ENCODE results near the gene CETN1. TPM values are rescaled to one million over a fixed set of nuclear protein-coding genes. Genes with fewer than 3 reads are reported as not detected.

CETN1 gene
- total and polyA plus RNA-seq, 2 donors from 2014 or later, result not detected

DNA sequence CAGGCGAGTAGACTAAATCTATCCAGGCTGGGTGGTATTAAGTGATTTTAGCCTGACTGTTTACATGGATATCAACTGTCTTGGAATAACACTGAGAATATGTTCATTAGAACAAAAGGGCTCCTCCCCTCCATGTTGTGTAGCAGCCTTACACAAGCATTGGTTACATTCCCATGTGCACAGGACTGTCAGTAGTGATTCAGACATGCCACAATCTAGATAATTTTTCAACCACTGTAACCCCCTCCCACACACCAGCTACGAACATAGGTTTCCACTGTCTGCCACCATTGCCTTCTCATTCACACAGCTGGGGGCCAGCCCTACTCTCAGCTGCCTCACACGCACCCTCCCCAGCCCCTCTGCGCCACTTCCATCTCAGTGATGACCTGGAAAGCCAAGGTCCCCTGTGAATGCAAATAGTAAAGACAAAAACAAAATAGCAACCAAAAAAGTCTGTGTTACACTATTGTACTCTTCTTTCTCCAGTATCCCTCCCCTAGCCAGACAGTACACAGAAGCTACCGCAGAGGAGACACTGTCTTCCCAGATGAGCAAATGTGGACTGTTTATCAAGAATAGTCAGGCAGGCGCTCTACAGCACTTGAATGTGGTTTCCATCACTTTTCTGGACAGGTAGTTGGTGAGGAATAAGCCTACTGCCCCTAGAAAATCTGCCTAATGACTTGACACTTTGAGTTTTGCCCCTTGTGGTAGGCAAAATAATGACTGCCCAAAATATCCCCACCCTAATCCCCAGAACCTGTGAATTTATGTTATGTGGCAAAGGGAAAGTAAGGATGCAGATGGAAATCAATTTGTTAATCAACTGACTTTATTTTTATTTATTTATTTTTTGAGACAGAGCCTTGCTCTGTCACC is 49.3 kb downstream of the CETN1 start:
- DNase-seq, result no peak
- H3K9me3 ChIP-seq (ENCODE audit: control insufficient read depth in 2 of 3, insufficient read depth in 1 of 3, low read length in 3 of 3), result no peaks in the 10 kb centered on the region
- no peaks in the 10 kb centered on the region for H3K27me3 ChIP-seq (ENCODE audit: control insufficient read depth, insufficient read depth, low read length)
- no peaks in the 10 kb centered on the region for H3K4me1 ChIP-seq (ENCODE audit: control insufficient read depth in 2 of 3, insufficient read depth in 2 of 3, low read depth in 1 of 3, low read length in 3 of 3)
- no peak overlapping the region for H3K9ac ChIP-seq (ENCODE audit: low read length in 3 of 3)
- intact Hi-C loops (cut with DNase I), result loop anchor here (10.0 kb wide), 1 partner anchor 205 kb away; no protein-coding TSS in a partner anchor
- FAIRE-seq, result no peak
- no peak overlapping the region for H3K4me3 ChIP-seq (ENCODE audit: low read length in 3 of 3)
- no peak overlapping the region for H3K27ac ChIP-seq (ENCODE audit: low read depth in 2 of 2, low read length in 2 of 2)
- H3K36me3 ChIP-seq (ENCODE audit: control insufficient read depth in 2 of 3, insufficient read depth in 3 of 3, low read length in 3 of 3), result no peaks in the 10 kb centered on the region
- TF ChIP-seq, protein P1, sequence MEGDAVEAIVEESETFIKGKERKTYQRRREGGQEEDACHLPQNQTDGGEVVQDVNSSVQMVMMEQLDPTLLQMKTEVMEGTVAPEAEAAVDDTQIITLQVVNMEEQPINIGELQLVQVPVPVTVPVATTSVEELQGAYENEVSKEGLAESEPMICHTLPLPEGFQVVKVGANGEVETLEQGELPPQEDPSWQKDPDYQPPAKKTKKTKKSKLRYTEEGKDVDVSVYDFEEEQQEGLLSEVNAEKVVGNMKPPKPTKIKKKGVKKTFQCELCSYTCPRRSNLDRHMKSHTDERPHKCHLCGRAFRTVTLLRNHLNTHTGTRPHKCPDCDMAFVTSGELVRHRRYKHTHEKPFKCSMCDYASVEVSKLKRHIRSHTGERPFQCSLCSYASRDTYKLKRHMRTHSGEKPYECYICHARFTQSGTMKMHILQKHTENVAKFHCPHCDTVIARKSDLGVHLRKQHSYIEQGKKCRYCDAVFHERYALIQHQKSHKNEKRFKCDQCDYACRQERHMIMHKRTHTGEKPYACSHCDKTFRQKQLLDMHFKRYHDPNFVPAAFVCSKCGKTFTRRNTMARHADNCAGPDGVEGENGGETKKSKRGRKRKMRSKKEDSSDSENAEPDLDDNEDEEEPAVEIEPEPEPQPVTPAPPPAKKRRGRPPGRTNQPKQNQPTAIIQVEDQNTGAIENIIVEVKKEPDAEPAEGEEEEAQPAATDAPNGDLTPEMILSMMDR (IDR thresholded peaks at IDR 0.05; ENCODE audit: borderline replicate concordance, extremely low read depth, insufficient read depth), result no peak

- no peak overlapping the region for H3K27ac ChIP-seq (ENCODE audit: low read depth in 2 of 2, low read length in 2 of 2)
- no peak for FAIRE-seq
- DNase-seq, result no peak
- no peak overlapping the region for H3K9ac ChIP-seq (ENCODE audit: low read length in 3 of 3)
- H3K9me3 ChIP-seq (ENCODE audit: control insufficient read depth in 2 of 3, insufficient read depth in 1 of 3, low read length in 3 of 3), result no peaks in the 10 kb centered on the region
- intact Hi-C loops (cut with DNase I), result no loop called here
- H3K27me3 ChIP-seq (ENCODE audit: control insufficient read depth, insufficient read depth, low read length), result no peaks in the 10 kb centered on the region
- no peaks in the 10 kb centered on the region for H3K36me3 ChIP-seq (ENCODE audit: control insufficient read depth in 2 of 3, insufficient read depth in 3 of 3, low read length in 3 of 3)
- TF ChIP-seq, protein P1 (IDR thresholded peaks at IDR 0.05; ENCODE audit: borderline replicate concordance, extremely low read depth, insufficient read depth), result no peak
- H3K4me1 ChIP-seq (ENCODE audit: control insufficient read depth in 2 of 3, insufficient read depth in 2 of 3, low read depth in 1 of 3, low read length in 3 of 3), result no peaks in the 10 kb centered on the region
- H3K4me3 ChIP-seq (ENCODE audit: low read length in 3 of 3), result no peak overlapping the region
Measured at GRCh38 chr18:631560-631959, 51.4 kb downstream of the CETN1 start.

Other genes with a start within 250 kb of the CETN1 start
- 7.4 TPM for gene COLEC12, start 79.7 kb upstream of the CETN1 start, total RNA-seq
- 1.3 TPM for gene COLEC12, start 79.7 kb upstream of the CETN1 start, polyA plus RNA-seq (ENCODE audit: insufficient read depth, low read depth, low replicate concordance)
- 1.4 TPM for gene CLUL1, start 16.6 kb downstream of the CETN1 start, total RNA-seq
- 13.3 TPM for gene CLUL1, start 16.6 kb downstream of the CETN1 start, polyA plus RNA-seq (ENCODE audit: insufficient read depth, low read depth, low replicate concordance)
- gene TYMS, start 77.3 kb downstream of the CETN1 start, total RNA-seq, result 6.0 TPM
- 10.2 TPM for gene TYMS, start 77.3 kb downstream of the CETN1 start, polyA plus RNA-seq (ENCODE audit: insufficient read depth, low read depth, low replicate concordance)
- 132 TPM for gene ENOSF1, start 132.2 kb downstream of the CETN1 start, total RNA-seq
- gene ENOSF1, start 132.2 kb downstream of the CETN1 start, polyA plus RNA-seq (ENCODE audit: insufficient read depth, low read depth, low replicate concordance), result 110 TPM
- gene YES1, start 231.9 kb downstream of the CETN1 start, total RNA-seq, result 48.5 TPM
- gene YES1, start 231.9 kb downstream of the CETN1 start, polyA plus RNA-seq (ENCODE audit: insufficient read depth, low read depth, low replicate concordance), result 12.6 TPM

Measured in kidney (tissue), 14 donors.